Cardiac muscle cell (in vitro differentiated cells and primary cell): ENCODE measurements around the gene GALK1. TPM values are rescaled to one million over a fixed set of nuclear protein-coding genes. Genes with fewer than 3 reads are reported as not detected.
"Not testable (repeated sequence)": the region's sequence is repeated elsewhere in the genome, so short reads cannot be mapped to it uniquely, and the experiment has no call there.

ENCODE experiments used
- DNase-seq, 2 donors: peaks; one replicate each; pipeline versions ENCODE4 v3.0.0 to v3.0.0-alpha.2; 2010 to 2017; ENCODE audit warnings: low read depth in 1 of 2, low spot score in 1 of 2
- H3K27ac ChIP-seq: fragments of 200-600 bp; sonication (generic); 2 replicates; pipeline ENCODE4 v1.5.1; 2016
- H3K27me3 ChIP-seq: fragments of 200-600 bp; sonication (generic); 2 replicates; pipeline ENCODE4 v1.6.0; 2016; ENCODE audit warnings: control low read depth
- H3K36me3 ChIP-seq: fragments of 200-600 bp; sonication (generic); 2 replicates; pipeline ENCODE4 v1.5.1; 2016; ENCODE audit warnings: control low read depth
- H3K4me1 ChIP-seq: fragments of 200-600 bp; sonication (generic); 2 replicates; pipeline ENCODE4 v1.8.1; 2017; ENCODE audit warnings: low read depth, mild to moderate bottlenecking, mixed run types
- H3K4me3 ChIP-seq: fragments of 200-600 bp; sonication (generic); 2 replicates; pipeline ENCODE4 v1.5.1; 2016; ENCODE audit warnings: mild to moderate bottlenecking
- H3K9me3 ChIP-seq: fragments of 200-600 bp; sonication (generic); 2 replicates; pipeline ENCODE4 v1.5.1; 2017; ENCODE audit warnings: low read depth, mild to moderate bottlenecking, control low read depth
- CTCF ChIP-seq: IDR thresholded peaks from 2 replicates; pipeline ENCODE4 v1.5.1; 2012; ENCODE audit warnings: low read depth, mild to moderate bottlenecking, low read length
- polyA plus RNA-seq: library from polyadenylated mRNA; unstranded; fragments of >200 nt; fragmentation: Nextera tagmentation; extraction: Ambion mirVana; gene quantifications from 2 replicates; pipeline ENCODE4 v1.2.1, GENCODE V29; 2016
- total RNA-seq: library from RNA; depleted of rRNA; stranded (reverse); fragments of >200 nt; gene quantifications from 2 replicates; pipeline ENCODE4 v1.2.3, GENCODE V29; 2016

The GALK1 gene
- total RNA-seq (35.1 and 54.0 TPM in 2 replicates), polyA plus RNA-seq (42.4 and 74.4 TPM in 2 replicates)

- Histone ChIP-seq H3K4me1 (no peaks in the 10 kb centered on the region), H3K27me3 (no peaks in the 10 kb centered on the region), H3K4me3 (peak within 1 kb of the TSS; percentile 49), H3K9me3 (no peaks in the 10 kb centered on the region), H3K36me3 (no peaks in the 10 kb centered on the region), H3K27ac (peak within 1 kb of the TSS; percentile 29)
- peak; percentile 64 for TF ChIP-seq CTCF
- peak; percentile 74 to 81 for DNase-seq
These were observed at the start of gene GALK1 for GRCh38 chr17:75764711-75765421. Gene GALK1, minus strand, starts transcription at chr17:75765192. Its CDS starts 56 bp downstream, at chr17:75765136.

DNA sequence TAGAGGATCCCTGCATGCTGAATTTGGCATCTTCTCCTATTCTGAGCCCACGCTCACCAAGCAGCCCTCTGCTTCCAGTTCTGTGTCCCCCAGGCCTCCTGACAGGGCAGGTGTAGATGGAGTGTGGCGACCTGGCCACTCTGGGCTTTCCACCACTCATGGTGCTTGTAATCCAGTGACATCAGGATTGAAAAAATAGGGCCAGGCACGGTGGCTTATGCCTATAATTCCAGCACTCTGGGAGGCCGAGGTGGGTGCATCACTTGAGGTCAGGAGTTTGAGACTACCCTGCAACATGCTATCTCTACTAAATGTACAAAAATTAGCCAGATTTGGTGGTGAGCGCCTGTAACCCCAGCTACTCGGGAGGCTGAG, 49.0 kb upstream of the GALK1 start:
- peaks cover 58% of the 10 kb centered on the region for H3K36me3 ChIP-seq
- DNase-seq, result no peak
- peaks cover 5% of the 10 kb centered on the region for H3K4me1 ChIP-seq
- no peak for TF ChIP-seq CTCF
- H3K27ac ChIP-seq, result no peak overlapping the region
- no peaks in the 10 kb centered on the region for H3K27me3 ChIP-seq
- H3K4me3 ChIP-seq, result no peak overlapping the region
- no peaks in the 10 kb centered on the region for H3K9me3 ChIP-seq

- Histone ChIP-seq H3K9me3 (no peaks in the 10 kb centered on the region), H3K27ac (no peak overlapping the region), H3K4me1 (peaks cover 10% of the 10 kb centered on the region), H3K36me3 (peaks cover 51% of the 10 kb centered on the region), H3K27me3 (no peaks in the 10 kb centered on the region), H3K4me3 (no peak overlapping the region)
- TF ChIP-seq CTCF, result no peak
- DNase-seq, result no peak
These were observed 48.4 kb upstream of the GALK1 start for GRCh38 chr17:75813081-75814020.

- DNase-seq, result no peak
- H3K36me3 ChIP-seq, result peaks cover 47% of the 10 kb centered on the region
- no peak overlapping the region for H3K4me3 ChIP-seq
- no peaks in the 10 kb centered on the region for H3K27me3 ChIP-seq
- H3K9me3 ChIP-seq, result no peaks in the 10 kb centered on the region
- no peak for TF ChIP-seq CTCF
- peaks cover 14% of the 10 kb centered on the region for H3K4me1 ChIP-seq
- no peak overlapping the region for H3K27ac ChIP-seq
These were observed 47.4 kb upstream of the GALK1 start for GRCh38 chr17:75812096-75813013.

DNA sequence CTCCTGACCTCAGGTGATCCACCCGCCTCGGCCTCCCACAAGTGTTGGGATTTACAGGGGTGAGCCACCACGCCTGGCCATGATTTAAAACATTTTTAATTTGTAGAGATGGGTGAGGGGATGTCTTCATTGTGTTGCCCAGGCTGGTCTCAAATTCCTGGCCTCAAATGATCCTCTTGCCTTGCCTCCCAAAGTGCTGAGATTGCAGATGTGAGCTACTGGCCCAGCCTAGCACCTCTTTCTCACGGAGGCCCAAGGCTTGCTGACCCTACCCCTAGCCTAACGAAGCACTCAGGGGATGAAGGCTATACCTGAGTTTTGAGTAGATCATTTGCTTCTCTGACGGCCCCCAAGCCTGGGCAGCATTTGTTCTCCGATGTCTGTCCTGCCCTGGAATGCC, 46.2 kb upstream of the GALK1 start:
- H3K4me3 ChIP-seq, result no peak overlapping the region
- H3K27ac ChIP-seq, result no peak overlapping the region
- peaks cover 14% of the 10 kb centered on the region for H3K4me1 ChIP-seq
- no peak for DNase-seq
- H3K27me3 ChIP-seq, result no peaks in the 10 kb centered on the region
- H3K9me3 ChIP-seq, result no peaks in the 10 kb centered on the region
- H3K36me3 ChIP-seq, result peaks cover 43% of the 10 kb centered on the region
- TF ChIP-seq CTCF, result no peak

DNA sequence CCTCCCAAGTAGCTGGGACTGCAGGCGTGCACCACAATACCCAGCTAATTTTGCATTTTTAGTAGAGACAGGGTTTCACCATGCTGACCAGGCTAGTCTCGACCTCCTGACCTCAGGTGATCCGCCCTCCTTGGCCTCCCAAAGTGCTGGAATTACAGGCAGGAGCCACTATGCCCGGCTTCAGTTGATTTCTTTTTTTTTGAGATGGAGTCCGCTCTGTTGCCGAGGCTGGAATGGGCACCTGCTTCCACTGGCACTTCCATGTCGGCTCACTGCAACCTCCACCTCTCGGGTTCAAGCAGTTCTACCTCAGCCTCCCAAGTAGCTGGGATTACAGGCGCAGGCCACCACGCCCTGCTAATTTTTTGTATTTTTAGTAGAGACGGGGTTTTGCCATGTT, 45.8 kb upstream of the GALK1 start:
- H3K4me1 ChIP-seq, result peaks cover 14% of the 10 kb centered on the region
- not testable (repeated sequence) for H3K4me3 ChIP-seq, DNase-seq, H3K27ac ChIP-seq, H3K27me3 ChIP-seq, H3K9me3 ChIP-seq
- peaks cover 43% of the 10 kb centered on the region for H3K36me3 ChIP-seq
